Fibroblast of lung (primary cell): ENCODE results near the gene THEMIS2. TPM values are rescaled to one million over a fixed set of nuclear protein-coding genes. Genes with fewer than 3 reads are reported as not detected.

Experiments
- DNase-seq, 2 donors: peaks; one replicate each; pipeline versions ENCODE4 v3.0.0 to v3.0.0-alpha.2; 2010; ENCODE audit warnings: low read depth in 2 of 2
- H2AFZ ChIP-seq: 2 replicates; pipeline ENCODE4 v1.5.1; 2012; ENCODE audit warnings: low read length, control low read depth, inconsistent platforms
- H3K27ac ChIP-seq: 2 replicates; pipeline ENCODE4 v1.5.1; 2011; ENCODE audit warnings: low read length, control low read depth; ENCODE audit not compliant: insufficient read depth
- H3K27me3 ChIP-seq: 2 replicates; pipeline ENCODE4 v1.5.1; 2011; ENCODE audit warnings: mild to moderate bottlenecking, low read length; ENCODE audit not compliant: control insufficient read depth, insufficient read depth
- H3K36me3 ChIP-seq: 2 replicates; pipeline ENCODE4 v1.5.1; 2011; ENCODE audit warnings: low read length; ENCODE audit not compliant: control insufficient read depth, insufficient read depth
- H3K4me1 ChIP-seq: 2 replicates; pipeline ENCODE4 v1.5.1; 2011; ENCODE audit warnings: low read length; ENCODE audit not compliant: control insufficient read depth, insufficient read depth; ENCODE audit errors: extremely low read depth
- H3K4me2 ChIP-seq: 2 replicates; pipeline ENCODE4 v1.5.1; 2011; ENCODE audit warnings: low read length, control low read depth; ENCODE audit not compliant: insufficient read depth; ENCODE audit errors: extremely low read depth
- H3K4me3 ChIP-seq, 4 experiments: fragments of 200-600 bp in 1 of 4; sonication (generic) in 1 of 4; replicated peaks in 1 of 4; 2 replicates each; pipeline ENCODE4 v1.5.1; 2011 to 2016; ENCODE audit warnings: low read length in 4 of 4, low read depth in 3 of 4, mild to moderate bottlenecking in 3 of 4, control low read depth in 2 of 4, inconsistent platforms in 1 of 4, mixed read lengths in 1 of 4; ENCODE audit not compliant: insufficient read depth in 1 of 4; ENCODE audit errors: control extremely low read depth in 1 of 4
- H3K79me2 ChIP-seq: 2 replicates; pipeline ENCODE4 v1.5.1; 2012; ENCODE audit warnings: mild to moderate bottlenecking, low read length, inconsistent platforms; ENCODE audit not compliant: control insufficient read depth, insufficient read depth
- H3K9ac ChIP-seq: 2 replicates; pipeline ENCODE4 v1.5.1; 2011; ENCODE audit warnings: mild to moderate bottlenecking, low read length, control low read depth; ENCODE audit not compliant: insufficient read depth
- H3K9me3 ChIP-seq: 2 replicates; pipeline ENCODE4 v1.5.1; 2012; ENCODE audit warnings: low read depth, low read length; ENCODE audit not compliant: control insufficient read depth, insufficient read depth
- H4K20me1 ChIP-seq: 2 replicates; pipeline ENCODE4 v1.5.1; 2011; ENCODE audit warnings: low read length; ENCODE audit not compliant: control insufficient read depth, insufficient read depth; ENCODE audit errors: extremely low read depth
- EZH2 ChIP-seq: IDR thresholded peaks from 2 replicates; pipeline ENCODE4 v1.5.1; 2012; ENCODE audit warnings: low read length, control low read depth, mild to moderate bottlenecking; ENCODE audit errors: missing control alignments
- polyA plus RNA-seq, 2 donors: library from polyadenylated mRNA; depleted of rRNA in 1 of 2; stranded (reverse) in 1 of 2; unstranded in 1 of 2; fragments of >200 nt; gene quantifications; 2 replicates each; pipeline ENCODE4 v1.2.1, GENCODE V29; 2011 to 2012; ENCODE audit warnings: missing spikeins in 1 of 2
- total RNA-seq: library from RNA; depleted of rRNA; stranded (reverse); fragments of >200 nt; gene quantifications from 2 replicates; pipeline ENCODE4 v1.2.1, GENCODE V29; 2014
- TF ChIP-seq, protein P1 (sequence below), 2 donors: IDR thresholded peaks in 1 of 2; conservative IDR thresholded peaks in 1 of 2; 1 replicate in 1 of 2; 2 replicates in 1 of 2; pipeline ENCODE4 v1.5.1; 2011 to 2012; ENCODE audit warnings: low read length in 2 of 2, control low read depth in 1 of 2, inconsistent platforms in 1 of 2, low read depth in 1 of 2, mild to moderate bottlenecking in 1 of 2

Gene THEMIS2
- total and polyA plus RNA-seq, 2 donors (not counting 1 experiment from before 2014, with no cell fraction given) = 4.0 to 43.6 TPM

DNA sequence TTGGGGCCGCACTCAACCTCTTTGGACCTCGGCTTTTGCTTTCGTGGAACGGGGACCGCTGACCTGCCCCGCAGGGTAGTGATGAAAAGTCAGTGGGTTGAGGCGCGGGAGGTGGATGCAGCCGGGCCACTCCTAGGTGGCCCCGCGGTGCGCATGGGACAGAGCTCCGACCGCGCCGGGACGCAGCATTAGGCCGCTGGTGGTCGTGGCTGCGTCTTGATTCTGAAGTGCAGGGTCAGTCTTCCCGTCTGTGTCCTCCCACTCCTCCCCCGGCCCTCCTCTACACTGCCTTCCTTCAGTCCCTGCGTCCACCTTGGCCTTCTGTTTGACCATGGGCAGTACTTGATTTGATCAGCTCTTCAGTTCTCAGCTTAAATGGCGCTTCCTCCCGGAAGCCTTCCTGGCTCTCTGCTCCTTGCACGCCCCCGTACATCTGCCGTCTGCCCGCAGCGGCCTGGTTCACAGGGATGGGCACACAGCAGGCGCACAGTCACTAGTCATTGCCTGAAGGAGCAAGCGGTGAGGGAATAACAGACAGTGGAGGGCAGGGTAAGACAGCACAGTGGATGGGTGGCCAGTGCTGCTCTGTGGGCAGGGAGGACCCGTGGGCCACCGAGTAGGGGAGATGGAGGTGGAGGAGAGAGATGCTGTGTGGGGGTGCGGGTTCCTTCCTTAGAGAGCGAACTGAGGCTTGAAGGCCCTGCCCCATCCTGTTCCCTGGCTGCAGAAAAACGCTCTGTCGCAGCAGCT is 633 bp downstream of the THEMIS2 start:
- Histone ChIP-seq H3K4me3 (peak overlapping the region; percentile 70 to 81 (median 73)), H3K4me1 (peaks cover 2% of the 10 kb centered on the region), H3K4me2 (peak overlapping the region; percentile 88), H3K79me2 (no peaks in the 10 kb centered on the region), H3K27me3 (no peaks in the 10 kb centered on the region), H3K27ac (peak overlapping the region; percentile 6), H3K9me3 (no peaks in the 10 kb centered on the region), H2AFZ (peak overlapping the region; percentile 78), H4K20me1 (no peaks in the 10 kb centered on the region), H3K9ac (peak overlapping the region; percentile 64), H3K36me3 (no peaks in the 10 kb centered on the region)
- peak; percentile 33 to 39 for DNase-seq
- TF ChIP-seq EZH2 = no peak
- TF ChIP-seq, protein P1, sequence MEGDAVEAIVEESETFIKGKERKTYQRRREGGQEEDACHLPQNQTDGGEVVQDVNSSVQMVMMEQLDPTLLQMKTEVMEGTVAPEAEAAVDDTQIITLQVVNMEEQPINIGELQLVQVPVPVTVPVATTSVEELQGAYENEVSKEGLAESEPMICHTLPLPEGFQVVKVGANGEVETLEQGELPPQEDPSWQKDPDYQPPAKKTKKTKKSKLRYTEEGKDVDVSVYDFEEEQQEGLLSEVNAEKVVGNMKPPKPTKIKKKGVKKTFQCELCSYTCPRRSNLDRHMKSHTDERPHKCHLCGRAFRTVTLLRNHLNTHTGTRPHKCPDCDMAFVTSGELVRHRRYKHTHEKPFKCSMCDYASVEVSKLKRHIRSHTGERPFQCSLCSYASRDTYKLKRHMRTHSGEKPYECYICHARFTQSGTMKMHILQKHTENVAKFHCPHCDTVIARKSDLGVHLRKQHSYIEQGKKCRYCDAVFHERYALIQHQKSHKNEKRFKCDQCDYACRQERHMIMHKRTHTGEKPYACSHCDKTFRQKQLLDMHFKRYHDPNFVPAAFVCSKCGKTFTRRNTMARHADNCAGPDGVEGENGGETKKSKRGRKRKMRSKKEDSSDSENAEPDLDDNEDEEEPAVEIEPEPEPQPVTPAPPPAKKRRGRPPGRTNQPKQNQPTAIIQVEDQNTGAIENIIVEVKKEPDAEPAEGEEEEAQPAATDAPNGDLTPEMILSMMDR (conservative IDR thresholded peaks at IDR 0.05 in 1 of 2, IDR thresholded peaks at IDR 0.05 in 1 of 2; ENCODE audit: low read depth in 1 of 2, low read length in 2 of 2) = no peak

DNA sequence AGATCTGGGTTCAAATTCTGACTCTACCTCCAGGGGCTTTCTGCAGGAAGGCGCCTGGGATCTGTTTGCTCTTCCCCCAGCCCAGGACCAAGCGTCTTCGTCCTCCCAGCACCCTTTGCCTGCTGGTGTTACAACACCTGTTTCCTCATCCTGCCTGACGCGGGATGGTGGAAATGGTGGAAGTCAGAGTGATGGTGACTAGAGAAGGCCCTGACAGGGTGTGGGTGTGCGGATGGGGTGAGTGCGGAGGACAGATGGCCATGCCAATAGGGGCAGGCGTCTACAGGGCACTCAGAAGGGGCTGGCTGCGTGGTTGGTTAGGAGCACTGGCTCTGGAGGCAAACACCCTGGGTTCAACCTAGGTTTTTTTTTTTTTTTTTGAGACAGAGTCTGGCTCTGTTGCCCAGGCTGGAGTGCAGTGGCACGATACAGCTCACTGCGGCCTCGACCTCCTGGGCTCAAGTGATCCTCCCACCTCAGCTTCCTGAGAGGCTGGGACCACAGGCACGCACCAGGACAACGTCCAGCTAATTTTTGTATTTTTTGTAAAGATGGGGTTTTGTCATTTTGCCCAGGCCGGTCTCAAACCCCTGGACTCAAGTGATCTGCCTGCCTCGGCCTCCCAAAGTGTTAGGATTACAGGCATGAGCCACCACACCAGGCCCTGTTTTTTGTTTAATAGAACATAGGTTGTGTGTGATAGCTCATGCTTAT is 1.5 kb downstream of the THEMIS2 start:
- H3K9ac ChIP-seq = no peak overlapping the region
- peaks cover 2% of the 10 kb centered on the region for H3K4me1 ChIP-seq
- no peak overlapping the region for H2AFZ ChIP-seq
- H4K20me1 ChIP-seq = no peaks in the 10 kb centered on the region
- no peaks in the 10 kb centered on the region for H3K36me3 ChIP-seq
- H3K4me2 ChIP-seq = peak overlapping the region; percentile 4
- no peak for DNase-seq
- H3K27me3 ChIP-seq = no peaks in the 10 kb centered on the region
- H3K4me3 ChIP-seq = no peak overlapping the region
- TF ChIP-seq, protein P1 (conservative IDR thresholded peaks at IDR 0.05 in 1 of 2, IDR thresholded peaks at IDR 0.05 in 1 of 2; ENCODE audit: low read depth in 1 of 2, low read length in 2 of 2) = no peak
- TF ChIP-seq EZH2 = no peak
- no peak overlapping the region for H3K27ac ChIP-seq
- no peaks in the 10 kb centered on the region for H3K79me2 ChIP-seq
- no peaks in the 10 kb centered on the region for H3K9me3 ChIP-seq

DNA sequence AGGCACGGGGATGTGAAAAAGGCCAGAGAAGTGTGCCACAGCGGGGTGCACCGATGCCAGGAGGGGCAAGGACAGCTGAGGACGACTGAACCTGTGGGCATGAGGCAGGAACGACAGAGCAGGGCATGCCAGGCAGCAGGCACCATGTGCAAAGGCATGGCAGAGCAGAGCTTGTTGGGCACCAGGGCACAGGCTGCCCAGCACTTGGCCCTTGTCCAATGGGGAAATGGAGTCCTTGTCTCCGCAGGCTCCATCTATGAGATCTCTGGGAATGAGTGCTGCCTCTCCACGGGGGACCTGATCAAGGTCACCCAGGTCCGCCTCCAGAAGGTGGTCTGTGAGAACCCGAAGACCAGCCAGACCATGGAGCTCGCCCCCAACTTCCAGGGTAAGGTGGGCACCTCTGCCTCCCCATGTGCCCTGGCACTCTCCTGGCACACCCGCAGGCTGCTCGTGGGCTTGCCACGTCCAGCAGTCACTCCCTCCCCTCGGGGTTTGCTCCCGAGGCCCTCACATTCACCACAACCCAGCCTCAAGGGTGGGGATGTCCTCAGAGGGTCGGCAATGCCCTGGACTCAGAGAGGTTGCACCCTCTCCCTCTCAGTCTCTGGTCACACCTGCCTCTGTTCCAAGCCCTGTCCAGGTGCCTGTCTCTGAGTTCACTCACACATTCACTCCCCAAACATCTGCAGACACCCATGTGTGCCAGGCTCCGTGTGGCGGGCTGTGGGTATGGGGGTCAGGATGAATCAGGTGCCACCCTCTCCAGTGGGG is 4.2 kb downstream of the THEMIS2 start:
- H3K4me3 ChIP-seq = no peak overlapping the region
- H3K79me2 ChIP-seq = no peaks in the 10 kb centered on the region
- no peaks in the 10 kb centered on the region for H4K20me1 ChIP-seq
- no peak overlapping the region for H3K27ac ChIP-seq
- no peak for TF ChIP-seq EZH2
- TF ChIP-seq, protein P1 (conservative IDR thresholded peaks at IDR 0.05 in 1 of 2, IDR thresholded peaks at IDR 0.05 in 1 of 2; ENCODE audit: low read depth in 1 of 2, low read length in 2 of 2) = no peak
- no peaks in the 10 kb centered on the region for H3K9me3 ChIP-seq
- H3K27me3 ChIP-seq = no peaks in the 10 kb centered on the region
- H2AFZ ChIP-seq = no peak overlapping the region
- no peaks in the 10 kb centered on the region for H3K36me3 ChIP-seq
- H3K4me2 ChIP-seq = no peak overlapping the region
- H3K4me1 ChIP-seq = peaks cover 2% of the 10 kb centered on the region
- no peak overlapping the region for H3K9ac ChIP-seq
- DNase-seq = no peak
